HG03469 (cell line): Measurements from ENCODE around the gene HIVEP3.

Source experiments
- ATAC-seq: cut with Tn5 transposase; IDR thresholded peaks from one replicate; pipeline ENCODE4 v1.9.1; 2021; ENCODE audit warnings: mild to moderate bottlenecking, moderate library complexity, moderate number of reproducible peaks; ENCODE audit not compliant: unreplicated experiment

Gene HIVEP3

DNA sequence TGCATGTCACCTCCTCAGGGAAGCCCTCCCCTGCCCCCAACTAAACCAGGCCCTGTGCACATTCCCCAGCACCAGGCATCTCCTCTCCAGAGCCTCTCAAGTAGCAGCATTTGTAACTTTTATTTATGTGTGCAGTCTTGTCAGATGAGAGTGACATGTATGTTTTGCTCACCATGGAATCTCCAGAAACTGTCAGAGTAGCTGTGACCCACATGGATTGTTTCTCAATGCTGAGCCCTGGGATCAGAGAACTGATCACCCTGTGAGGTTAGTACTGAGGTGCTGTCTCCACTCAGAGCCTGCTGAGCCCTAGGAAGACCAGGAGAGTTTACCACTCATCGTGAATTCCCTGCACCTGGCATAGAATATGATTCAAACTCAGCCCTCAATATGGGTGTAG, 243.3 kb downstream of the HIVEP3 start:
- ATAC-seq = no peak

DNA sequence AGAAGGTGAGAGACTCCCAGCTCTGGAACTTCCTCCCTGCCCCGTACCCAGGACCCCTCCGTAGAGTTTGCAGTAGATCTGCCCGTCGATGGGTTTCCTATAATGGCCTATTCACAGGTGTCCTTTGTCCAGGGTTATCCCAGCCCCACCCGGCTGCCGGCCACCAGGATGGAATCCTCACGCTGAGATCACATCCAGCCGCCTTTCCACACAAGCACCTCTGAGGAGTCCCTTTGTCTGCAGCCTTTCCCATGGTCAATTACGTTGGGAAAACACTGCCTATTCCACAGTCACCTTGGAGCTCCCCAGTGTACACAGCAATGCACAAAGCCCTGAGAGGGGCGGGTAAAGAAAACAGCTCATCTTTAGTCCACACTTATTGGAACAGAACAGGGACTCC, 244.2 kb downstream of the HIVEP3 start:
- ATAC-seq = no peak

DNA sequence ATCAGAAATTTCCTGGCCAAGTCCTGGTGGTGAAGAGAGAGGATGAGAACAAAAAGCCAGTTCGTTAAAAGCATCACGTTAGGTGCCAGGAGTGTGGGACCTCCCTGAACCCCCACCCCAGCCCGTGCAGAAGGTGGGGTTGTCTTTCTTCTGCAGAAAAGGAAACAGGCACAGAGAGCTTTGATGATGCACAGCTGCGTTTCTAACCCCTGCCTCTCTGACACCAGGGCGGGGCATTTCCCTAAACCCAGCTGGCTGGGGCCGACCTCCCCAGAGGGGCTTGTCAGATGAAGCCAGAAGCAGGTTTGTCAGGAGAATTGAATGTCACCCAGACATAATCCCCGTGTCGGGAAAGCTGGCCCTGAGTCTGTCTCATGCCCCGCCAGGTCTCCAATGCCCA, 244.9 kb downstream of the HIVEP3 start:
- no peak for ATAC-seq

DNA sequence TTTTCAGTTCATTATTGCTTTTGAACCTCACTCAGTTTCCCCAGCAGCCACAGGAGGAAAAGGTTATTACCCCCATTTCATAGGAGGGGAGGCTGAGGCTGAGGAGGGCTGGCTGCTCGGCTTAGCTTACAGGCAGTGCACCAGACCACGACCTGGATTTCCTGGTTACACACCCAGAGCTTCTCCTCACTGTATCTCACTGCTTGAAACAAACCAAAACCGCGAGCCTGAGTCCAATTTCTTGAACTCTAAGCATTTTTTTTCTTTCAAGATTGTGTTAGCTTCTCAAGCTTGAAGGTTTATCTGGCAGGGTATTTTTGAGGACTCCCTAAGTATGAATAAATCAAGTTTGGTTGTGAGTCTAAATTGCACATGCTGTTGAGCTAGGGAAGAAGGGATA, 245.3 kb downstream of the HIVEP3 start:
- ATAC-seq = no peak

DNA sequence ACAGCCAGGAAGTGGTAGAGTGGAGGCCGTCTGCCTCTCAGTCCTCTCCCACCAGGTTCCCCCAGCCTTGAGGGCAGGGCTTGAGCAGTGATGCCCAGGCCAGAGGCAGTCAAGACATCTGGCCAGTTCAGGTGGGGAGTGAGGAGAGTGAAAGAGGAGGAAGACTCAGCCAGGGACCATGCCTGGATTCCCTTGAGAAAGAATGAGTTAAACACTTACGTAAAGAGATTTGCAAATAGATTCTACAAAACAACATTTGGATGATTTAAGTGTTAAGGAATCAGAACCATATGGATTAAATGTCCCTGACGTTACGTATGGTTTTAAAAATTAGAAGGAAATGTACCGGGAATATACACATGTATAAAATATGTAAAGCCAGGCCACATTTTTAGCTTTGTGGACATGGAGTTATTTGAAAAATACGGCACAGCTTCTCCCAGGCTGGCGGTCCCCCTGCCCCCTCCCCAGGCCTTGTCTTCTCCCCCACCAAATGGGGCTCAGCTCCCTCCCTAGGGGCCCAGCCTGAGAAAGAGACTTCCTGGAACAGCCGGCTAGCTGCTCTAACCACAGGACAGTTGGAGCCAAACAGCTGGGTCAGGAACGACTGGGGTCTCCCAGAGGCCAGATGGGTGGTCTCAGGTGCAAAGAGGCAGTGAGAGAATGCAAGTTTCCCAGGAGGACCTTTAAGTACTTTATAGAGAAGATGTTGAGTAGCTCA, 245.9 kb downstream of the HIVEP3 start:
- no peak for ATAC-seq

DNA sequence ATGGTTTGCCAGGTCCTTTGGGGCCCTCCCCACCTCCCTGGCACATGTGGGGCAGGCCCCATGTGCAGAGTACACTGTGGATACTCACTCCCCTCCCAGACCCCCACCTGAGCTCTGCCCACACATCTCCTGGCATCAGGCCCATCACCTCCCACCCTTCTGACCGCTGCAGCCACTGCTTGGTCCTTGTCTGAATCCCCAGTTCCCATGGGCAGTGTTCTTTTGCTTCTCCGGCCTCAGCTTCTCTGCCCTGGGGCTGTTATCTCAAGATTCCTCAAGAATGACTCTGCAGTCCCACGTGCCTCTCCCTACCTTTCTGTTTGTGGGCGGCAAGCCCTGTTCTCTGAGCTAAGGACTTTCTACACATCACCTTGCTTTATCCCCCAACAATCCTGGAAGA, 246.5 kb downstream of the HIVEP3 start:
- ATAC-seq = no peak

DNA sequence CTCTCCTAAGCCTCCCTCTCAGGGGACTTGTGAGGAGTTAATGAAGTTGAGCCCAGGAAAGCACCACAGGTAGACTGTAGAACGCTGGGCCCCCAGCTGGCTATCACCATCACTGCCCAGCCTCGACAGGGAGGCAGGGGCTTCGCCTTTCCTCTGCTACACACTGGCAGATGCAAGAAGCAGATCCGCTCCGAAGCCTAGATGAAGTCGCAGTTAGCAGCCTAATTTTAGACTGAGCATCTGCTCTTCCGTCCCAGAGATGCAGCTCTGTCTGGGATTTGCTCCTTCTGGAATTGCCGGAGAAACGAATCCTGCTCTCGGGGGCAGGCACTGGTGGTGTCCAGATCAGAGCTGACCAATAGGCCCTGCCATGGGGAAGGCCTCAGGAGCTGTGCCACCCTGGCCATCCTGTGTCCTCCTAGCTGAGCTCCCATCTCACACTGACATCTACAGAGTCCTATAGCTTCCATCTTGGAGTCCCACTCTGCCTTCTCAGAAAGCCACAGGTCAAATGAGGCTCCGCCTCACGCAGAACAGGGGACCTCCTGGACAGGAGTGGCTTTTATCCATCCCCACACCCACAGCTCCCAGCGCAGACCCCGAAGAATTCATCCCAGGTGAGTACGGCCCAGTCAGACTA, 247.5 kb downstream of the HIVEP3 start:
- no peak for ATAC-seq

DNA sequence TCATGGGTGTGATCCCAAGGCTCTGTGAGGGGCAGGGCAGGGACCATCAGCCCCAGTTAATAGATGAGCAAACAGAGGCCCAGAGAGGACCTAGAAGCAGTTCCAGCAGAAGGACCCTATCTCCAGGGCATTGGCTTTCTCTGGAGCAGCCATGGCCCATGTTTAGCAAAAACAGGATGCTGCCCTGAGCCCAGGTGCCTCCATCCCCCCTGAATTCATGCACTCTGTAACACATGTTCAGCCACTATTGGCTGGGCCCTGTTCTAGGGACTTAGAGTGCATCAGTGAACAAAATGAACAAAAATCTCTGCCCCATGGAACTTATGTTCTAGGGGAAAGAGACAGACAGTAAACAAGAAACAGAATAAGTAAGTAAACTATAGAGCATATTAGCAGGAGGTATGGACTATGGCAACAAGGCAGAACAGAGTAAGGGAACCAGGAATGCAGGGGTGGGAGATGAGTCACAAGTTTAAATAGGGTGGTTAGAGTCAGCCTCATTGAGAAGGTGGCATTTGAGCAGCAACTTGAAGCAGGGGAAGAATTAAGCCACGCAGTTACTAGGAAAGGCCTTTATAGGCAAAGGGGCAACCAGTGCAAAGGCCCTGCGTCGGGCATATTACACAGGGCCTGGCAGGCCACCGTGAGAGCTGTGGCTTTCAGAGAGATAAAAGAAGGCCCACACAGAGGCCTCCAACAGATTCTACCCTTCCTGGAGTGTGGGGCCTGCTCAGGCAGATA, 248.3 kb downstream of the HIVEP3 start:
- no peak for ATAC-seq

DNA sequence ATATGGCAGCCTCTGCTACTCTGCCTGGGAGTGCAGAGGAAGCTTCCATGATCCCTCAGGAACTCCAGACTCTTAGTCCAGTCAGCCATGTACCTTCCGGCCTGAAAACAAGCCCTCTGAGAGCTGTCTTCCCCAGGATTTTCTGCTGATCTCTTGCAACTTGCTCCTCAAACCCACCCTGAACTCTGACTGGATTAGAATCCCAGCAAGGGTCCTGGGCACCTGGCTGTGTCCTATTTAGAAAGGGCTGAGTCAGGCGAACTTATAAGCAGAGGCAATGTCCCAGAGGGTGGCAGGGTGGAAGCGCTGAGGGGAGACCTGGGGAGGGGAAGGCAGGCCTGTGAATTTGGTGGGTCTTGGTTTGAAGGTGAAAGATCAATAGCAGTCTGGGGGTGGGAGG, 249.8 kb downstream of the HIVEP3 start:
- no peak for ATAC-seq

DNA sequence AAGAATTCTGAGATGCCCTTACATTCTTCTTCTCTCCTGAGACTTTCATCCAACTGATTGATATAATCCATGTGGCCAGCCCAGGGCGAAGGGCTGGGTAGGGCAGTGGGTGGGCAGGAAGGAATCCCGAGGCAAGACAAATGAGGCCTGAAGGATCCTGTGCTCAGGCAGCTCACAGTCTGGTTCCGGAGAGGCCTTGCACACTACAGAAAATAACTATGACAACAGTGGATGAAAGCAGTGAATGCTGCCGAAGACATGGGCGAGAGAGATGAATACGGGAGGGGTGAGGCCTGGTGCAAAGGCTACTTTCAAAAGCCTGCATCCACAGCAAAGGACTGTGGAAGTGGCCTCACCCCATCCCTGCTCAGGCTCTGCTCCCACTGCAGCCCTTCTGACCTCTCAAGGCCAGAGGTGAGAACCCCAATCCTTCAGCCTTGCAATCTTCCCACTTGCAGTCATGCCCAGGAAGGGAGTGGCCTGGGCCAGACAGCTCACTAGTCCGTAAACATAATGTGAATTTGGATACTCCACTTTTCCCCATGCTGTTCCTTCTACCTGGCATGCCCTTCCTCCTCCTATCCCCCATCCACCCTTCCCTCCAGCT, 250.6 kb downstream of the HIVEP3 start:
- no peak for ATAC-seq

DNA sequence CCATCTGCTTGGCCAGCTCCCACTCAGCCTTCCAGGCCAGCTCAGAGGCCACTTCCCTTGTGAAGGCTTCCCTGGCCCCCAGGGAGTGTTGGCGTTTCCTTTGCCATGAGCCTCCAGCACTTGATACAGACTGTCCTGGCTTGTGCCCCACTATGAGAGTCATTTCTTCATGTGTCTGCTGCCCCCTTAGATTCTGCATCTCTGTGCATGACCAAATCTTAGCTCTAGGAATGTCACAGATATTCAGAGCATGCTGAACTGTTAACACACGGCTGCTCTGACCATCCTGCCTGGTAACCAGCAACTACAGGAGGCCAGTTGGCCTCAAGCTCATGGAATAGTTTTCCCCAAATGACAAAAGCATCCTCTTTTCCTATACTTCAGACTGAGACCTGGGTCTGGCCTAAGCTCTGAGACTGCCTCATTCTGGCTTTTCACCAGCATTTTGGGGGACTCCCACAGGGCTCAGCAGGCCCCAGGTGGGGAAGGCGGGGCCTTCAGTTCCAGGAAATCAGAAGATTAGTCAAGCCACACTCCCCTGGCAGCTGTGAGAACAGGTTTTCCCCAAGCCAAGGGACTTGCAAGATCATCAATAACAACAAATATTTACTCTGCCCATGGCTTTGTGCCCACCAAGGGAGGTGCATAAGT, 251.6 kb downstream of the HIVEP3 start:
- ATAC-seq = peak; percentile 34

DNA sequence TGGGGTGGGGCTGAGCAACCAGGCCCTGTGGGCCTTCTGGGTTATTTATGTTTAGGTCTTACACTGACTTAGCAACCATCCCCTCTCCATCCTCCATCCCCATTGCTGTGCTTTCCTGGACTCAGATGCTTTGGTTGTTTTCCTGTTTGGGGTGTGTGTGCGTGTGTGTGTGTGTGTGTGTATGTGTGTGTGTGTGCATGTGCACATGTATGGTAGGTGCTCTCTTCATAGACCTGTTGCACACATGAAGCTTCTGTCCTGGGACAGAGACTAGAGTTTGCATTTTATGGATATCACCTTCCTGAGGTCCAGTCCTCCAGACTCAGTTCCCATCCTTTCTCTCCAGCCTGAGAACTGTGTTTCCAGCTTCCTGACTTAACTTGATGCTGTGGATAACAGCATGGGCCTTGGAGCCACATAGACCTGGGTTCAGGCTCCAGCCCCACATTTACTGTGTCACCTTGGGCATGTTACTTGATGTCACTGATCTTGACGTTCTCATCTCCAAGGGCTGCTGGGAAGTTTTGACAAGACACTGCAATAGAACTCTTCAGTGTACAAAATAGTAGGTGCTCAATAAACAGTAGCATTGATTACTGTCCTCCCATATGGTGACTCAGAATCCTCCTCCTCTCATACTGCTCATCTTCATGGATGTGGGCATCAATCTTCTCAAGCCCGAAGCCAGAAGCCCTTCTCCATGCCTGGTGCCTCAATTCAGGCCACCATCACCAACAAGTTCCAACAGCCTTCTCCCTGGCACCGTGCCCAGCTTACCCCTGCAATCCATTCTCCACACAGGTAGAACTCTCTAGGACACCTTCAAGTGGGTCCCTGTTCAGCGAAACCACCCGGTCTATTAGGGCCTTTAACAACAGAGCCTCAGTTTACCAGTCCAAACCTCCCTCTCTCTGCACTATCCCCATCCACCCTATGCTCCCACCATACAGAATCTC, 252.5 kb downstream of the HIVEP3 start:
- no peak for ATAC-seq

DNA sequence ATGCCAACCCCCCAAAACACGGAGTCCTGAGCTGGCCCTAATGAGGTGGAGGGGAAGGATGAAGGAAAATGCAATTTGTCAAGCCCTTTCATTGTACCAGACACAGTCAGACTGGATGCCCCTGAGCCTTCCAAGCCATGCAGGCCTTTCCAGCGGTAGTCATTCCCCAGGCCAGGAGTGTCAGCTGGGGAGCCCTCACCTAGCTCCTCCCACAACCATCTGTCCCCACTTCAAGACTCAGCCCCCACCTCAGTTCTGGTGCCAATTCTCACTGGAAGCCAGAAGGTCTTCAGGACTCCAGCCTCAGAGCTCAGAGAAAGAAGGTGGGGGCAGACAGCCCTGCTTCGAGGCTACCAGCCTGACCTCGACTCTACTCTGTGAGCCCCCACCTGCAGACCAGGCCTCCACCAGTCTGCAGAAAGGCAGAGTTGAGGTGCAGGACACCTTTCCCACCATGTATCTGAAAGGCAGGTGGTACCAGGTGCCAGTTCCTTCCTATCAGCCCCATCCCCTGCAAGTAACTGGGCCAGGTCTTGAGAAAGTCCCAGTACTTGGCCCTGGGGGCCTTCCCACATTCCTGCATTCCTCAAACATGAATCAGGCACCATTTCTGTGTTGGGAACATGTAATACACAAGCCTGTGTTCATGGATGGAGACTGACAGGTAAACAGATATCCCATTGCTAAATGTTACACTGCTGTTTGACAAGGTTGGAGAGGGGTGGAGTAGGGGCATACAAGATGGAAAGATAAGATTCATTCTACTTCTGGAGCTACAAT, 253.7 kb downstream of the HIVEP3 start:
- ATAC-seq = no peak

DNA sequence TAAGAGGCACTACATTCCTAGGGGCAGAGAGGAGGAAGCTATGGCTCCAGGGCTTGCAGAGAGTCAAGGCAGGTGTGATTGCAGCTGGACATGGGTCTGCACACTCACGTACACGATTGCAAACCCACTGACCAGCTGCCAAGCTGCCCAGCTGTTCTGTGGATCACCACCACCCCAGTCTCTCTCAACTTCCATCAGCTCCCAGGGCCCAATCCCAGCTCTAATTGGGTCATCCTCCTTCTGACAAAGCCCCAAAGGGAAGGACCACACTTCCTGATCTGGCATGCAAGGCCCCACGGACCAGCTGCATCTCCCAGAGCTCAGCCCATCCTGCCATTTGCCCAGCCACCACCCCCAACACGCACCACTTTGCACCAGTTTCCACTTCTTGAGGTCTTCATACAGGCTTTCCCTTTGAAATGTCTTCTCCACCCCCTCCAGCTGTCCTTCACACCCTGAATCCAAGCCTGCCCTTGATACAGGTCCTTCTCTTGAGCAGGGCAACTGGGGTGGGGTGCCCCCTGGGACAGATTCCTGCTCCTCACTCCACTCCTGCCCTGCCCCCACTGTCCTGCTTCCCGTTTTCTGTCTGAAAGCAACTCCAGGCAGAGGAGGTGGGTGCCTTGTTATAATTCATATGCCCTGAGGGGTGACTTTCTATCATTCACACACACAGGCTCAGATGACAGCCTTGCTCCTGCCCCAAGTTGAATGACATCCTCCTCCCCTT, 254.9 kb downstream of the HIVEP3 start:
- no peak for ATAC-seq

DNA sequence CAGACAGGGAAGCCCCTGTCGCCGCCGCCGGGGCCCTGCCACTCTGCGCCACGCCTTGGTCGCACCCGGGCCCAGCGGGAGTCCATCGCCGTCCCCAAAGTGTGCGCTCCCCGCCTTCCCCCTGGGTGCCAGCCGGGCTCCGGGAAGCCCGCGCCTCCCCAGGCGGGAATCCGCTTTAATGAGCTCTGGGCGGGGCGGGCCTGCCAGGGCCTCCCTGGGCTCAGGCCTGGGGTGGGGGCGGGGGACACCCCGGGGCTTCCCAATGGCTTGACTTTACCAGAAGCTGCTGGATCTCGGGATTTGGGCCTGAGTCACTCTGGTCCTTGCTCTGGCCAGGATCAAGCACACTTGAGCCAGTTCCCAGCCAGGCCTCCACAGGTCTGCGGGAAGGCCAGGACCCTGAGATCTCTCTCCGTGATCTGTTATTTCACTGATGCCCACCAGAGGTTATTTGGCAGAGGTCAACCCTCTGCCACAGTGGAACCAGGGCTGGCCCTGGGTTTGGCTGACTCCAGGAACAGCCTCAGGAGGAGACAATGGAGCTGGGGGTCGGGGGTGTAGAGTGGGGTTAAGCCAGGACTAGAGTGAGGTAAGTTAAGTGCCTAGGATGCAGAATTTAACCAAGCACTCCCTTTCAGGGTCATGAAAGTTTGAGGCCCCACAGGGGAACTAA, 255.8 kb downstream of the HIVEP3 start:
- no peak for ATAC-seq

DNA sequence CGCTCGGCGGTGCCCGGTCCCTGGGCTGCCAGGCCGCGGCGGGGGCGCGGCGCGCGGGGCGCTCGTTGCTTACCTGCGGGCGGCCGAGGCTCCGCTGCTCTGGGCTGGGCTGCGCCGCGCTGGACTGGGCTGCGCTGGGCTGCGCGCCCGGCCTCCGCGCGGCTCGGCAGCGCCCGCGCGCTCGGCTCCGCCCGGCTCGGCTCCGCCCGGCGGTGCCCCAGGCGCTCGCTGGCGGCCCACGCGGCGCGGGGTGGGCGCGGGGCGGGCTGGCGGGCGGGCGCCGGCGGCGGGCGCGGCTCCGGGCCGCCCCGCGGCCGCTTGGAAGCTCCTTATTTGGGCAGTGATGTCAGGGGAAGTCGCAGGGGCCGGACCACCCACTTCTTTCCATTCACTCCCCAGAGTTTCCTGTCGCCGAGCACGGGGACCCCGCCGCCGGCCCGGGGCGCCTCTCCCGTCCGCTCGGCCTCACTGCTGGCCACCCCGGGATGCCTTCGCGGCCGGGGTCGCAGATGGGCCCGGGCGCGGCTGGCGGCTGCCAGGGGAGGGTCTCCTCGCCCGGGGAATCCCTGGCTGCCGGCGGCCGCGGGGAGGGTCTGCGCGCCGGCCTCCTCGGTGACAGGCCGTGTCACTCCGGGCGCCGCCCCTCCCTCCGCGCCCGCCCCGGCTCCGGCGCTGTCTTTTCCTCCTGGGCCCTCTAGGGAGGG, 256.5 kb downstream of the HIVEP3 start:
- no peak for ATAC-seq

DNA sequence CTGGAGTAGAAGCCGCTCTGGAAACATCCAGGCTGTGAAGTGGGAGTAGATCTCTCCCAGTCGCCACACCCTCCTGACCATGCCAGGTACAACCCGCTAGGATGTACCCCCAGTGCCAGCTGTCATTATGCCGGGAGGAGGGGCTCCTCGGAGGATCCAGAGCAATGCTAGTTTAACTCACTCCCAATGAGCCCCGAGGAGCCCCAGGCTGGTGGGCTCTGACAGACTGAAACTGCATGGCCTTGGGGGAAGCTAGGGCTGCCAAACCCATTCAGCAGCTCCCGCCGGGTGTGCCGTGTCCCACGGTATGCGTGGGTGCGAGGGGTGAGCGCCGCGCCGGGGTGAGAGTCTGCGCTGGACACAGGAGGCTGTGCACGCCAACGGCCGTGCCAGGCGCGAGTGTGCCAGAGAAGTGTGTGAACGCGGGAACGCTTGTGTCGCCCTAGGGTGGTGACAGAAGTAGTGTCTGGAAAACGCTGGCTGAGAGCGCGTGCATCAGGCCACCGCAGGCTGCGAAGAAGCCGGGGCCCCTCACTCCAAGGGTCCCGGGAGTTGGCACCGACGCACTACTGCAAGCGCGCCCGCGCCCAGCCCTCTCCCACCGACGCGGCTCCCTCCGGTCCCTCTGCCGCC, 257.2 kb downstream of the HIVEP3 start:
- no peak for ATAC-seq
